Measurements from ENCODE around the gene INHBA.

Gene INHBA

GRCh38 chr7:41710838-41711237 lies 7.9 kb upstream of the INHBA start:
- DNase-seq: no peak

GRCh38 chr7:41709621-41710020 lies 6.7 kb upstream of the INHBA start:
- DNase-seq: no peak

GRCh38 chr7:41708581-41709358 lies 5.9 kb upstream of the INHBA start:
- no peak for DNase-seq

GRCh38 chr7:41706228-41706930 lies 3.5 kb upstream of the INHBA start:
- DNase-seq: no peak

- DNase-seq: no peak
Measured at GRCh38 chr7:41705109-41705901, 2.4 kb upstream of the INHBA start.

- DNase-seq: no peak
Measured at GRCh38 chr7:41701068-41701941, 1.6 kb downstream of the INHBA start.

- no peak for DNase-seq
Measured at GRCh38 chr7:41700044-41700471, 2.8 kb downstream of the INHBA start.

GRCh38 chr7:41699516-41699915 lies 3.4 kb downstream of the INHBA start:
- no peak for DNase-seq

GRCh38 chr7:41698726-41699125 lies 4.2 kb downstream of the INHBA start:
- no peak for DNase-seq

- no peak for DNase-seq
Measured at GRCh38 chr7:41698114-41698513, 4.8 kb downstream of the INHBA start.

GRCh38 chr7:41696323-41696916 lies 6.5 kb downstream of the INHBA start:
- DNase-seq: no peak

GRCh38 chr7:41695661-41696322 lies 7.1 kb downstream of the INHBA start:
- DNase-seq: no peak

- DNase-seq: no peak
Measured at GRCh38 chr7:41694495-41694894, 8.4 kb downstream of the INHBA start.

- no peak for DNase-seq
Measured at GRCh38 chr7:41693150-41693997, 9.5 kb downstream of the INHBA start.

- no peak for DNase-seq
Measured at GRCh38 chr7:41692251-41692650, 10.6 kb downstream of the INHBA start.

GRCh38 chr7:41691286-41692190 lies 11.4 kb downstream of the INHBA start:
- no peak for DNase-seq

- DNase-seq: no peak
Measured at GRCh38 chr7:41689815-41690214, 13.1 kb downstream of the INHBA start.

- no peak for DNase-seq
Measured at GRCh38 chr7:41688906-41689305, 14.0 kb downstream of the INHBA start.

GRCh38 chr7:41688012-41688625 lies 14.8 kb downstream of the INHBA start:
- no peak for DNase-seq
